HepG2 (cell line): ENCODE data around the gene CALHM5. TPM values are rescaled to one million over a fixed set of nuclear protein-coding genes. Genes with fewer than 3 reads are reported as not detected.
A peak's percentile ranks its signal among the peaks of the same experiment; 100 is the strongest.

Experiments
- ADNP ChIP-seq: sonication (generic); formaldehyde crosslinking; IDR thresholded peaks from 2 replicates; pipeline ENCODE4 v1.4.0; 2020; ENCODE audit warnings: missing genetic modification reagents
- CENPX ChIP-seq: sonication (generic); formaldehyde crosslinking; IDR thresholded peaks from 2 replicates; pipeline ENCODE4 v1.9.0; 2021; ENCODE audit warnings: mild to moderate bottlenecking, missing genetic modification reagents, moderate library complexity
- DNMT1 ChIP-seq: sonication (generic); formaldehyde crosslinking; IDR thresholded peaks from 2 replicates; pipeline ENCODE4 v1.5.1; 2020; ENCODE audit warnings: mild to moderate bottlenecking, missing genetic modification reagents
- GABPB1 ChIP-seq: IDR thresholded peaks from 2 replicates; pipeline ENCODE4 v1.6.1; 2016; ENCODE audit warnings: mild to moderate bottlenecking, missing genetic modification reagents, moderate library complexity, missing compliant biosample characterization
- GFI1 ChIP-seq: sonication (generic); formaldehyde crosslinking; IDR thresholded peaks from 2 replicates; pipeline ENCODE4 v1.5.0; 2020; ENCODE audit warnings: missing genetic modification reagents, mild to moderate bottlenecking, borderline replicate concordance
- HDAC2 ChIP-seq: sonication (generic); formaldehyde crosslinking; IDR thresholded peaks from 2 replicates; pipeline ENCODE4 v1.4.0; 2020; ENCODE audit warnings: missing genetic modification reagents
- HNF4A ChIP-seq: sonication (generic); formaldehyde crosslinking; IDR thresholded peaks from 2 replicates; pipeline ENCODE4 v1.4.0; 2020; ENCODE audit warnings: missing genetic modification reagents
- IKZF1 ChIP-seq: fragments of 450-650 bp; IDR thresholded peaks from 2 replicates; pipeline ENCODE4 v1.7.1; 2016
- LCORL ChIP-seq, 2 experiments: fragments of 450-650 bp in 1 of 2; sonication (generic) in 1 of 2; formaldehyde crosslinking in 1 of 2; IDR thresholded peaks; 2 replicates each; pipeline versions ENCODE4 v1.5.0 to v1.6.1; 2017 to 2020; ENCODE audit warnings: antibody characterized with exemption in 1 of 2, missing genetic modification reagents in 1 of 2
- MIER2 ChIP-seq: IDR thresholded peaks from 2 replicates; pipeline ENCODE4 v1.6.1; 2016; ENCODE audit warnings: missing biosample characterization, missing genetic modification reagents
- NFE2 ChIP-seq: sonication (generic); formaldehyde crosslinking; IDR thresholded peaks from 2 replicates; pipeline ENCODE4 v1.4.0; 2020; ENCODE audit warnings: missing genetic modification reagents
- NFIC ChIP-seq: IDR thresholded peaks from 2 replicates; pipeline ENCODE4 v1.6.1; 2012; ENCODE audit warnings: mild to moderate bottlenecking, low read length, inconsistent platforms
- SNAPC2 ChIP-seq: sonication (generic); formaldehyde crosslinking; IDR thresholded peaks from 2 replicates; pipeline ENCODE4 v1.8.1; 2022; ENCODE audit warnings: mild to moderate bottlenecking, missing genetic modification reagents
- YY1 ChIP-seq: IDR thresholded peaks from 2 replicates; pipeline ENCODE4 v1.6.1; 2011; ENCODE audit warnings: low read length, low read depth, moderate library complexity, mild to moderate bottlenecking; ENCODE audit not compliant: insufficient read depth, insufficient replicate concordance
- ZKSCAN1 ChIP-seq: fragments of 150-350 bp; IDR thresholded peaks from 2 replicates; pipeline ENCODE4 v1.6.1; 2014; ENCODE audit warnings: low read length
- ZNF253 ChIP-seq: sonication (generic); formaldehyde crosslinking; IDR thresholded peaks from 2 replicates; pipeline ENCODE4 v1.8.0; 2022; ENCODE audit warnings: mild to moderate bottlenecking, missing genetic modification reagents, borderline replicate concordance
- ZNF430 ChIP-seq: sonication (generic); formaldehyde crosslinking; IDR thresholded peaks from 2 replicates; pipeline ENCODE4 v1.9.0; 2021; ENCODE audit warnings: mild to moderate bottlenecking, missing genetic modification reagents
- ZNF547 ChIP-seq: sonication (generic); formaldehyde crosslinking; IDR thresholded peaks from 2 replicates; pipeline ENCODE4 v1.5.1; 2020; ENCODE audit warnings: mild to moderate bottlenecking, missing genetic modification reagents
- ZNF570 ChIP-seq: sonication (generic); formaldehyde crosslinking; IDR thresholded peaks from 2 replicates; pipeline ENCODE4 v1.4.0; 2020; ENCODE audit warnings: mild to moderate bottlenecking, missing genetic modification reagents, borderline replicate concordance
- ZNF83 ChIP-seq: sonication (generic); formaldehyde crosslinking; IDR thresholded peaks from 2 replicates; pipeline ENCODE4 v1.4.0; 2020; ENCODE audit warnings: missing genetic modification reagents, mild to moderate bottlenecking, borderline replicate concordance
- ZSCAN31 ChIP-seq: sonication (generic); formaldehyde crosslinking; IDR thresholded peaks from 2 replicates; pipeline ENCODE4 v1.5.0; 2020; ENCODE audit warnings: low read depth, mild to moderate bottlenecking, missing genetic modification reagents
- polyA plus RNA-seq, 8 experiments: library from polyadenylated mRNA; depleted of rRNA in 3 of 8; stranded (reverse) in 7 of 8; unstranded in 1 of 8; fragments of >200 nt; fragmentation: Illumina TruSeq in 4 of 8; extraction: Trizol in 4 of 8; gene quantifications; 2 replicates each; pipeline versions ENCODE4 v1.2.1 to v1.2.3, GENCODE V29; 2011 to 2016; ENCODE audit warnings: low read depth in 4 of 8, missing spikeins in 1 of 8, mixed read lengths in 1 of 8; ENCODE audit not compliant: insufficient read depth in 1 of 8
- total RNA-seq, 5 experiments: library from RNA; depleted of rRNA; stranded (reverse); fragments of >200 nt; fragmentation: Illumina TruSeq; extraction: Trizol; gene quantifications; 2 replicates each; pipeline ENCODE4 v1.2.3, GENCODE V29; 2016; ENCODE audit warnings: low read depth in 1 of 5
- TF ChIP-seq, protein P1 (sequence below): sonication (generic); formaldehyde crosslinking; IDR thresholded peaks from 2 replicates; pipeline ENCODE4 v1.4.0; 2020; ENCODE audit warnings: mild to moderate bottlenecking, missing genetic modification reagents
- TF ChIP-seq, protein P2 (sequence below), 2 experiments: sonication (generic) in 1 of 2; formaldehyde crosslinking in 1 of 2; IDR thresholded peaks; 2 replicates each; pipeline versions ENCODE4 v1.4.0 to v1.6.1; 2018 to 2020; ENCODE audit warnings: missing genetic modification reagents in 2 of 2, borderline replicate concordance in 1 of 2, low read depth in 1 of 2, mild to moderate bottlenecking in 1 of 2, missing biosample characterization in 1 of 2
- TF ChIP-seq, protein P3 (sequence below): sonication (generic); formaldehyde crosslinking; IDR thresholded peaks from 2 replicates; pipeline ENCODE4 v1.4.0; 2020; ENCODE audit warnings: missing genetic modification reagents, borderline replicate concordance
- TF ChIP-seq, protein P4 (sequence below): sonication (generic); formaldehyde crosslinking; IDR thresholded peaks from 2 replicates; pipeline ENCODE4 v1.5.0; 2020; ENCODE audit warnings: missing genetic modification reagents
- TF ChIP-seq, protein P5 (sequence below): sonication (generic); formaldehyde crosslinking; IDR thresholded peaks from 2 replicates; pipeline ENCODE4 v1.8.1; 2023; ENCODE audit warnings: mild to moderate bottlenecking, missing genetic modification reagents

The CALHM5 gene
- total and polyA plus RNA-seq, 2 of the 13 experiments (the other 11 are each of a cell fraction or from before 2014, with no cell fraction given): not detected

DNA sequence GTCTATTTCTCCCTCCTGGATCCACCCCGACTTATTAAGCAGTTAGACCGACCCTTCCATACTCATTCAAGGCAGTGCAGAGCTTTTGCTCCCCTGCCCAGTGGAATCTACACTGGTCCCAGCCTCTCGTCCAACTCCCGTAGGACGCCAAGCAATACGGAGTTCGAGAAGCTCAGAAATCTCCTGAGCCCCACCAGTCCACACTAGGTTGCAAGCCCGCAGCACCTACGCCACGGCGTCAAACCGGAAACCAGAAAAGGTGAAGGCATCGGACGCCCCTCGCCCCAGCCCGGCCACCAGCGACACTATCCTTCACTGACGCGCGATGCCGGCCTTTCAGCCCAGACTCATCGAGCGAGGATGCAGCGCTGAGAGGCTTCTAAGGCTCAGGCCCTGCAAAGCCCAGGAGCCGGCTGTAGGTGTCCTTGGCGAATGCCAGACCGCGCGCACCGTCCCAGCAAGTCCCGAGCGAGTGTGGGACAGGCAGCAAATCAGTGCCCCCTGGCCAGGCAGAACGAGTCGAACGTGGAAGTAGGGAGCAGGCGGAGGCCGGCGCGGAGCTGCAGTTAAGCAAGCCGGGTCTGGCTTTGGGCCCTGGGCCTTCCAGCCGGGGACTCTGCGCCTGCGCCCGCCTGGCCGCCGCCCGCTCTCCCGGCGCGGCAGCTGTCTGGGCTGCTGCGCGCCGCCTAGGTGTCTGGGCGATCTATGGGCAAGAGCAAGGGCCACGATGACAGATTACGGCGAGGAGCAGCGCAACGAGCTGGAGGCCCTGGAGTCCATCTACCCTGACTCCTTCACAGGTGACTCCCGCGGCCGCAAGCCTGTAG is 59.6 kb downstream of the CALHM5 start, which contains the start of gene RWDD1 (continued):
- TF ChIP-seq ZNF430 (CRISPR knock-in tag) (peak; percentile 74; the same call in 1 of the 2 replicates), ZNF547 (peak; percentile 95), ZNF570 (CRISPR knock-in tag) (peak; percentile 84; the same call in 1 of the 2 replicates), ZNF253 (CRISPR knock-in tag) (peak; percentile 82; the same call in 1 of the 2 replicates), HNF4A (CRISPR knock-in tag) (peak; percentile 31), SNAPC2 (CRISPR knock-in tag) (0 out of 2 replicates have a peak, but pooled peaks have one; percentile 82), ZKSCAN1 (peak; percentile 69), YY1 (peak; percentile 87), GFI1 (peak; percentile 94), ADNP (CRISPR knock-in tag) (no peak), MIER2 (CRISPR knock-in tag) (no peak), IKZF1 (no peak), NFIC (no peak), ZNF83 (CRISPR knock-in tag) (peak; percentile 48; the same call in 1 of the 2 replicates), LCORL (IDR thresholded peaks at IDR 0.05) (peak; percentile 90), LCORL (CRISPR knock-in tag; IDR thresholded peaks at IDR 0.05) (peak; percentile 97), NFE2 (no peak), ZSCAN31 (CRISPR knock-in tag) (no peak; the same call in none of the 2 replicates), GABPB1 (CRISPR knock-in tag) (peak; percentile 96), HDAC2 (peak; percentile 77), CENPX (CRISPR knock-in tag) (no peak), DNMT1 (CRISPR knock-in tag) (peak; percentile 89)
- TF ChIP-seq, protein P1, sequence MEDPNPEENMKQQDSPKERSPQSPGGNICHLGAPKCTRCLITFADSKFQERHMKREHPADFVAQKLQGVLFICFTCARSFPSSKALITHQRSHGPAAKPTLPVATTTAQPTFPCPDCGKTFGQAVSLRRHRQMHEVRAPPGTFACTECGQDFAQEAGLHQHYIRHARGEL (CRISPR knock-in tag): no peak; the same call in 1 of the 2 replicates
- TF ChIP-seq, protein P2, sequence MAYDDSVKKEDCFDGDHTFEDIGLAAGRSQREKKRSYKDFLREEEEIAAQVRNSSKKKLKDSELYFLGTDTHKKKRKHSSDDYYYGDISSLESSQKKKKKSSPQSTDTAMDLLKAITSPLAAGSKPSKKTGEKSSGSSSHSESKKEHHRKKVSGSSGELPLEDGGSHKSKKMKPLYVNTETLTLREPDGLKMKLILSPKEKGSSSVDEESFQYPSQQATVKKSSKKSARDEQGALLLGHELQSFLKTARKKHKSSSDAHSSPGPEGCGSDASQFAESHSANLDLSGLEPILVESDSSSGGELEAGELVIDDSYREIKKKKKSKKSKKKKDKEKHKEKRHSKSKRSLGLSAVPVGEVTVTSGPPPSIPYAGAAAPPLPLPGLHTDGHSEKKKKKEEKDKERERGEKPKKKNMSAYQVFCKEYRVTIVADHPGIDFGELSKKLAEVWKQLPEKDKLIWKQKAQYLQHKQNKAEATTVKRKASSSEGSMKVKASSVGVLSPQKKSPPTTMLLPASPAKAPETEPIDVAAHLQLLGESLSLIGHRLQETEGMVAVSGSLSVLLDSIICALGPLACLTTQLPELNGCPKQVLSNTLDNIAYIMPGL (CRISPR knock-in tag; IDR thresholded peaks at IDR 0.05; ENCODE audit: borderline replicate concordance in 1 of 2, low read depth in 1 of 2): peak; percentile 99
- TF ChIP-seq, protein P3, sequence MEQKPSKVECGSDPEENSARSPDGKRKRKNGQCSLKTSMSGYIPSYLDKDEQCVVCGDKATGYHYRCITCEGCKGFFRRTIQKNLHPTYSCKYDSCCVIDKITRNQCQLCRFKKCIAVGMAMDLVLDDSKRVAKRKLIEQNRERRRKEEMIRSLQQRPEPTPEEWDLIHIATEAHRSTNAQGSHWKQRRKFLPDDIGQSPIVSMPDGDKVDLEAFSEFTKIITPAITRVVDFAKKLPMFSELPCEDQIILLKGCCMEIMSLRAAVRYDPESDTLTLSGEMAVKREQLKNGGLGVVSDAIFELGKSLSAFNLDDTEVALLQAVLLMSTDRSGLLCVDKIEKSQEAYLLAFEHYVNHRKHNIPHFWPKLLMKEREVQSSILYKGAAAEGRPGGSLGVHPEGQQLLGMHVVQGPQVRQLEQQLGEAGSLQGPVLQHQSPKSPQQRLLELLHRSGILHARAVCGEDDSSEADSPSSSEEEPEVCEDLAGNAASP (CRISPR knock-in tag): peak; percentile 60
- TF ChIP-seq, protein P4, sequence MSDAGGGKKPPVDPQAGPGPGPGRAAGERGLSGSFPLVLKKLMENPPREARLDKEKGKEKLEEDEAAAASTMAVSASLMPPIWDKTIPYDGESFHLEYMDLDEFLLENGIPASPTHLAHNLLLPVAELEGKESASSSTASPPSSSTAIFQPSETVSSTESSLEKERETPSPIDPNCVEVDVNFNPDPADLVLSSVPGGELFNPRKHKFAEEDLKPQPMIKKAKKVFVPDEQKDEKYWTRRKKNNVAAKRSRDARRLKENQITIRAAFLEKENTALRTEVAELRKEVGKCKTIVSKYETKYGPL (CRISPR knock-in tag): no peak
- TF ChIP-seq, protein P5, sequence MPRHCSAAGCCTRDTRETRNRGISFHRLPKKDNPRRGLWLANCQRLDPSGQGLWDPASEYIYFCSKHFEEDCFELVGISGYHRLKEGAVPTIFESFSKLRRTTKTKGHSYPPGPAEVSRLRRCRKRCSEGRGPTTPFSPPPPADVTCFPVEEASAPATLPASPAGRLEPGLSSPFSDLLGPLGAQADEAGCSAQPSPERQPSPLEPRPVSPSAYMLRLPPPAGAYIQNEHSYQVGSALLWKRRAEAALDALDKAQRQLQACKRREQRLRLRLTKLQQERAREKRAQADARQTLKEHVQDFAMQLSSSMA (CRISPR knock-in tag): no peak
